K562 (cell line): ENCODE data around the gene PCED1B. TPM values are rescaled to one million over a fixed set of nuclear protein-coding genes. Genes with fewer than 3 reads are reported as not detected.
A peak's percentile ranks its signal among the peaks of the same experiment; 100 is the strongest.

ENCODE experiments used
- ATAC-seq: fragments of 200-7000 bp; cut with Tn5 transposase; 3 replicates; pipeline ENCODE4 v1.9.1; 2020; ENCODE audit warnings: moderate library complexity
- BruUV-seq: library from RNA; stranded (reverse); fragments of 400-500 nt; replicated peaks from 2 replicates; lab custom pipeline; 2021; lab: Mats Ljungman, UMichigan
- CTCF ChIA-PET: fragments of 300-600 bp; formaldehyde crosslinking; extraction: SDS; loops from one replicate; lab custom pipeline; 2021; ENCODE audit warnings: low intra/inter-chr PET ratio; lab: Yijun Ruan, JAX
- POLR2A ChIA-PET: fragments of 300-600, 350-650 bp; sonication (Branson Sonifier 250); formaldehyde crosslinking; extraction: SDS; loops from one replicate; lab custom pipeline; 2021; ENCODE audit warnings: antibody characterized with exemption, inconsistent platforms; lab: Yijun Ruan, JAX
- DNase-seq, 4 experiments: peaks; one replicate each; pipeline versions ENCODE4 v3.0.0 to v3.0.0-alpha.2; 2011 to 2018; ENCODE audit warnings: low spot score in 3 of 4, mixed read lengths in 3 of 4; ENCODE audit errors: extremely low read depth in 1 of 4
- FAIRE-seq: peaks from 2 replicates; lab custom pipeline; 2011; peaks lifted over from hg19 to GRCh38; lab: Jason Lieb, UNC
- H2AFZ ChIP-seq: 2 replicates; pipeline ENCODE4 v1.6.0; 2011; ENCODE audit warnings: low read depth, low read length, control low read depth, inconsistent platforms
- H3K27ac ChIP-seq: fragments of 200-600 bp; 3 replicates; pipeline ENCODE4 v1.8.0; 2011; ENCODE audit warnings: low read depth, mild to moderate bottlenecking, control low read depth, inconsistent platforms, low read length, moderate library complexity, mixed read lengths; ENCODE audit errors: extremely low read depth
- H3K27me3 ChIP-seq, 2 experiments: fragments of 300-600 bp in 1 of 2; 2 replicates in 1 of 2; 3 replicates in 1 of 2; pipeline versions ENCODE4 v1.6.0 to v1.8.0; 2011; ENCODE audit warnings: inconsistent platforms in 2 of 2, low read length in 2 of 2, mild to moderate bottlenecking in 1 of 2, mixed read lengths in 1 of 2, moderate library complexity in 1 of 2; ENCODE audit not compliant: control insufficient read depth in 2 of 2, insufficient read depth in 2 of 2
- H3K36me3 ChIP-seq: fragments of 300-600 bp; 3 replicates; pipeline ENCODE4 v1.8.0; 2011; ENCODE audit warnings: mild to moderate bottlenecking, low read length, inconsistent platforms; ENCODE audit not compliant: control insufficient read depth, insufficient read depth
- H3K4me1 ChIP-seq, 2 experiments: fragments of 200-600 bp in 1 of 2; replicated peaks in 1 of 2; 2 replicates in 1 of 2; 3 replicates in 1 of 2; pipeline versions ENCODE4 v1.5.1 to v1.8.0; 2011; ENCODE audit warnings: inconsistent platforms in 2 of 2, low read length in 2 of 2, mild to moderate bottlenecking in 1 of 2, mixed read lengths in 1 of 2, moderate library complexity in 1 of 2; ENCODE audit not compliant: control insufficient read depth in 2 of 2, insufficient read depth in 2 of 2
- H3K4me2 ChIP-seq: 2 replicates; pipeline ENCODE4 v1.6.1; 2011; ENCODE audit warnings: low read length, control low read depth, inconsistent platforms, mixed read lengths; ENCODE audit not compliant: insufficient read depth
- H3K4me3 ChIP-seq: fragments of 200-600 bp; sonication (generic), shearing (Covaris generic); 2 replicates; pipeline ENCODE4 v1.5.1; 2016; ENCODE audit warnings: control low read depth, inconsistent platforms
- H3K79me2 ChIP-seq: fragments of 200-600 bp; 3 replicates; pipeline ENCODE4 v1.8.0; 2011; ENCODE audit warnings: low read length, inconsistent platforms; ENCODE audit not compliant: control insufficient read depth, insufficient read depth
- H3K9ac ChIP-seq, 2 experiments: 2 replicates each; pipeline versions ENCODE4 v1.6.0 to v1.6.1; 2011; ENCODE audit warnings: low read depth in 2 of 2, low read length in 2 of 2, control low read depth in 1 of 2, inconsistent platforms in 1 of 2, mild to moderate bottlenecking in 1 of 2, mixed read lengths in 1 of 2; ENCODE audit not compliant: insufficient read depth in 1 of 2
- H3K9me1 ChIP-seq: one replicate; pipeline ENCODE4 v1.6.0; 2011; ENCODE audit warnings: inconsistent platforms, mild to moderate bottlenecking, low read length, moderate library complexity; ENCODE audit not compliant: control insufficient read depth, insufficient read depth
- H3K9me3 ChIP-seq: replicated peaks from 2 replicates; pipeline ENCODE4 v1.5.1; 2011; ENCODE audit warnings: low read depth, low read length, inconsistent platforms; ENCODE audit not compliant: control insufficient read depth, insufficient read depth
- H4K20me1 ChIP-seq: replicated peaks from 2 replicates; pipeline ENCODE4 v1.6.1; 2011; ENCODE audit warnings: low read length, inconsistent platforms, mixed read lengths; ENCODE audit not compliant: control insufficient read depth, insufficient read depth
- ATF3 ChIP-seq, 2 experiments: fragments of 450-650 bp in 1 of 2; sonication (generic) in 1 of 2; formaldehyde crosslinking in 1 of 2; IDR thresholded peaks in 1 of 2; conservative IDR thresholded peaks in 1 of 2; 2 replicates each; pipeline versions ENCODE4 v1.6.1 to v1.8.1; 2016 to 2023; ENCODE audit warnings: mild to moderate bottlenecking in 2 of 2, moderate library complexity in 2 of 2, inconsistent platforms in 1 of 2, missing genetic modification reagents in 1 of 2
- C11orf30 ChIP-seq: fragments of 450-650 bp; IDR thresholded peaks from 2 replicates; pipeline ENCODE4 v1.6.1; 2016; ENCODE audit warnings: low read depth, mild to moderate bottlenecking
- MAFG ChIP-seq: fragments of 450-650 bp; conservative IDR thresholded peaks from 2 replicates; pipeline ENCODE4 v1.6.1; 2016; ENCODE audit warnings: missing genetic modification characterization, missing compliant biosample characterization
- ZNF143 ChIP-seq: sonication (generic); formaldehyde crosslinking; IDR thresholded peaks from 2 replicates; pipeline ENCODE4 v1.9.0; 2022; ENCODE audit warnings: mild to moderate bottlenecking, missing genetic modification reagents
- ZNF316 ChIP-seq: fragments of 450-650 bp; IDR thresholded peaks from 2 replicates; pipeline ENCODE4 v1.6.1; 2016
- WGBS: fragments of 100-300 bp; shearing (Covaris generic); methylation state at CpG from one replicate; pipeline ENCODE4 v1.1.6; 2016; ENCODE audit warnings: low coverage, mixed read lengths; ENCODE audit not compliant: insufficient coverage; ENCODE audit errors: missing lambda C conversion rate; 5-methylcytosine and 5-hydroxymethylcytosine counted together
- in situ Hi-C: fragments of 300-500 bp; cut with MboI; formaldehyde crosslinking; loops from 4 replicates; pipeline ENCODE4 v1.15.0; 2018; ENCODE audit warnings: inconsistent platforms, mixed read lengths
- intact Hi-C: fragments of 100-400 bp; cut with micrococcal nuclease; formaldehyde crosslinking; loops from 2 replicates; pipeline ENCODE4 v1.14.2; 2022
- polyA plus RNA-seq, 8 experiments: library from polyadenylated mRNA; depleted of rRNA in 4 of 8; stranded (reverse) in 5 of 8; unstranded in 3 of 8; fragments of >200 nt; fragmentation: Nextera tagmentation in 2 of 8; fragmentation: Illumina TruSeq in 1 of 8; extraction: Ambion mirVana in 2 of 8; extraction: Trizol in 1 of 8; gene quantifications; 2 replicates each; pipeline versions ENCODE4 v1.2.1 to v1.2.3, GENCODE V29; 2011 to 2014; ENCODE audit warnings: inconsistent platforms in 1 of 8, missing spikeins in 1 of 8
- total RNA-seq, 7 experiments: library from RNA; depleted of rRNA in 6 of 7; stranded (reverse); fragments of >200 nt in 6 of 7; fragmentation: Illumina TruSeq in 2 of 7; extraction: Trizol in 2 of 7; gene quantifications; 2 replicates each; pipeline versions ENCODE4 v1.2.1 to v1.2.3, GENCODE V29; 2011 to 2021; ENCODE audit warnings: low replicate concordance in 1 of 7

Gene PCED1B
- total and polyA plus RNA-seq, 9 of the 15 experiments (the other 6 are each of a cell fraction or from before 2014, with no cell fraction given): 1.2 to 9.3 (median 2.5) TPM

- in situ Hi-C loops: loop anchor here (5.0 to 10.0 kb wide), 2 partner anchors 271 to 363 kb away; no protein-coding TSS in a partner anchor
- WGBS: 12% methylated on average over 5 of the region's 5 CpGs
Measured at GRCh38 chr12:47033789-47034555, 45.4 kb upstream of the PCED1B start.

More at GRCh38 chr12:47033789-47034555, 45.4 kb upstream of the PCED1B start:
- intact Hi-C loops: loop anchor here (2.0 to 5.0 kb wide), 3 partner anchors 158 to 363 kb away; no protein-coding TSS in a partner anchor
- TF ChIP-seq ATF3 (IDR thresholded peaks at IDR 0.05) (peak; percentile 29; the same call in 1 of the 2 replicates), ATF3 (CRISPR knock-in tag; conservative IDR thresholded peaks at IDR 0.05) (no peak), MAFG (tag) (peak; percentile 60), C11orf30 (peak; percentile 59), ZNF143 (CRISPR knock-in tag) (no peak), ZNF316 (peak; percentile 74)
- TF ChIP-seq, all 486 proteins: peak for 4
- no peak overlapping the region for H2AFZ ChIP-seq
- no peaks in the 10 kb centered on the region for H3K4me1 ChIP-seq
- no peak overlapping the region for H3K27ac ChIP-seq
- ChIA-PET CTCF (interaction anchor here (0.6 to 1.4 kb wide), 5 partner anchors 9 to 804 kb away, joined by 3 to 4 read pairs (median 4); no protein-coding TSS in a partner anchor), POLR2A (interaction anchor here (1.1 kb wide), 1 partner anchor 334 kb away, joined by 5 read pairs; no protein-coding TSS in a partner anchor)
- H3K9me1 ChIP-seq: no peaks in the 10 kb centered on the region
- no peak overlapping the region for H3K9ac ChIP-seq
- no peaks in the 10 kb centered on the region for H4K20me1 ChIP-seq
- H3K27me3 ChIP-seq: no peaks in the 10 kb centered on the region
- ATAC-seq (no peak), DNase-seq (peak in 1 of 4 experiments; percentile 23), FAIRE-seq (no peak)
- H3K36me3 ChIP-seq: no peaks in the 10 kb centered on the region
- no peak overlapping the region for H3K4me3 ChIP-seq
- no peak overlapping the region for H3K4me2 ChIP-seq
- BruUV-seq: no TSS peak
- no peaks in the 10 kb centered on the region for H3K79me2 ChIP-seq
- no peaks in the 10 kb centered on the region for H3K9me3 ChIP-seq
